Measurements from ENCODE around the gene COA3.

DNA sequence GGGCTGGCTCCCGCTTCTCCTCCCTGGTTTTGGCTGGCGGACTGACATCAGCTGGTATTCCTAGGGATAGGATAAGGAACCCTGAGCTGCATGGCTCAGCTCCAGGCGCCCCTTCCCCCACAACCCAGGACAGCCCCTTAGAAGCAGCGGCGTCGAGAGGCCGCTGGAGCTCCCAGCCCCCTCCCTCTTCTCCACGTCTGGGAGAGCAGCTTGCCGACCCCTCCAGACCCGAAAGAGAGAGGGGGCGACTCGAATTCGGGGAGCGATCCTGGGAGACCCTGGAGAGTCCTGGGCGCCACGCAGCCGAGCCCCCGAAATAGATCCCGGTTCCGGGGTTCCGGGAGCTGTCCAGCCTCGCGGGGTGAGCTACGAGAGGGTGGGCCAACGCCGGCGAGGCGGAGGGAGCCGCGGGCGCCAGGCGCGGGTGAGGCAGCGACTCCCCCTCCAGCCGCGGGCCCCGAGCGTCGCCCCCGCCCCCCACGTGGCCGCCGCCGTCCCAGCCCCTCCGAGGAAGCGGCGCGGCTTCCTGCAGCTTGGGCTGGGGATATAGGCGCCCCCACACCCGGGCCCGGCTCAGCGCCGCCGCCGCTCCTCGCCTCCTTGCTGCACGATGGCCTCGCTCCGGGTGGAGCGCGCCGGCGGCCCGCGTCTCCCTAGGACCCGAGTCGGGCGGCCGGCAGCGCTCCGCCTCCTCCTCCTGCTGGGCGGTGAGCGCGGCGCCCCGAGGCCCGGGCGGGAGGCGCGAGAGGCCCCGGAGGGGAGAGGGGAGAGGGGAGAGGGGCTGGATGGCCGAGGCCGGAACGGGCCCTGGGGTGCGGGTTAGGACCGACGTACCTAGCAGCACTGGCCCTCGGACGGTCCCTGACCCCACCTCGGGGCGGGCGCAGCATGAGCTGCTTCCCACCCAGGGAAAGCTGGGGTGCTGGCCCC, 37.6 kb downstream of the COA3 start, which contains the start of gene RAMP2:
- TF ChIP-seq, protein P1, sequence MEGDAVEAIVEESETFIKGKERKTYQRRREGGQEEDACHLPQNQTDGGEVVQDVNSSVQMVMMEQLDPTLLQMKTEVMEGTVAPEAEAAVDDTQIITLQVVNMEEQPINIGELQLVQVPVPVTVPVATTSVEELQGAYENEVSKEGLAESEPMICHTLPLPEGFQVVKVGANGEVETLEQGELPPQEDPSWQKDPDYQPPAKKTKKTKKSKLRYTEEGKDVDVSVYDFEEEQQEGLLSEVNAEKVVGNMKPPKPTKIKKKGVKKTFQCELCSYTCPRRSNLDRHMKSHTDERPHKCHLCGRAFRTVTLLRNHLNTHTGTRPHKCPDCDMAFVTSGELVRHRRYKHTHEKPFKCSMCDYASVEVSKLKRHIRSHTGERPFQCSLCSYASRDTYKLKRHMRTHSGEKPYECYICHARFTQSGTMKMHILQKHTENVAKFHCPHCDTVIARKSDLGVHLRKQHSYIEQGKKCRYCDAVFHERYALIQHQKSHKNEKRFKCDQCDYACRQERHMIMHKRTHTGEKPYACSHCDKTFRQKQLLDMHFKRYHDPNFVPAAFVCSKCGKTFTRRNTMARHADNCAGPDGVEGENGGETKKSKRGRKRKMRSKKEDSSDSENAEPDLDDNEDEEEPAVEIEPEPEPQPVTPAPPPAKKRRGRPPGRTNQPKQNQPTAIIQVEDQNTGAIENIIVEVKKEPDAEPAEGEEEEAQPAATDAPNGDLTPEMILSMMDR (IDR thresholded peaks at IDR 0.05), result no peak
- no peak for TF ChIP-seq MAFK (IDR thresholded peaks at IDR 0.05; ENCODE audit: partially characterized antibody)
- TF ChIP-seq, protein P2, sequence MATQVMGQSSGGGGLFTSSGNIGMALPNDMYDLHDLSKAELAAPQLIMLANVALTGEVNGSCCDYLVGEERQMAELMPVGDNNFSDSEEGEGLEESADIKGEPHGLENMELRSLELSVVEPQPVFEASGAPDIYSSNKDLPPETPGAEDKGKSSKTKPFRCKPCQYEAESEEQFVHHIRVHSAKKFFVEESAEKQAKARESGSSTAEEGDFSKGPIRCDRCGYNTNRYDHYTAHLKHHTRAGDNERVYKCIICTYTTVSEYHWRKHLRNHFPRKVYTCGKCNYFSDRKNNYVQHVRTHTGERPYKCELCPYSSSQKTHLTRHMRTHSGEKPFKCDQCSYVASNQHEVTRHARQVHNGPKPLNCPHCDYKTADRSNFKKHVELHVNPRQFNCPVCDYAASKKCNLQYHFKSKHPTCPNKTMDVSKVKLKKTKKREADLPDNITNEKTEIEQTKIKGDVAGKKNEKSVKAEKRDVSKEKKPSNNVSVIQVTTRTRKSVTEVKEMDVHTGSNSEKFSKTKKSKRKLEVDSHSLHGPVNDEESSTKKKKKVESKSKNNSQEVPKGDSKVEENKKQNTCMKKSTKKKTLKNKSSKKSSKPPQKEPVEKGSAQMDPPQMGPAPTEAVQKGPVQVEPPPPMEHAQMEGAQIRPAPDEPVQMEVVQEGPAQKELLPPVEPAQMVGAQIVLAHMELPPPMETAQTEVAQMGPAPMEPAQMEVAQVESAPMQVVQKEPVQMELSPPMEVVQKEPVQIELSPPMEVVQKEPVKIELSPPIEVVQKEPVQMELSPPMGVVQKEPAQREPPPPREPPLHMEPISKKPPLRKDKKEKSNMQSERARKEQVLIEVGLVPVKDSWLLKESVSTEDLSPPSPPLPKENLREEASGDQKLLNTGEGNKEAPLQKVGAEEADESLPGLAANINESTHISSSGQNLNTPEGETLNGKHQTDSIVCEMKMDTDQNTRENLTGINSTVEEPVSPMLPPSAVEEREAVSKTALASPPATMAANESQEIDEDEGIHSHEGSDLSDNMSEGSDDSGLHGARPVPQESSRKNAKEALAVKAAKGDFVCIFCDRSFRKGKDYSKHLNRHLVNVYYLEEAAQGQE (IDR thresholded peaks at IDR 0.05), result no peak
- no peak for TF ChIP-seq POLR2A (IDR thresholded peaks at IDR 0.05; ENCODE audit: low read length)
- no peak for TF ChIP-seq JUN (IDR thresholded peaks at IDR 0.05)
- no peak for TF ChIP-seq HDAC2 (IDR thresholded peaks at IDR 0.05)
- TF ChIP-seq CEBPB (IDR thresholded peaks at IDR 0.05), result no peak
- no peak for TF ChIP-seq EP300 (IDR thresholded peaks at IDR 0.05)
- TF ChIP-seq NR3C1 (IDR thresholded peaks at IDR 0.05), result no peak
- no peak for TF ChIP-seq RFX5 (IDR thresholded peaks at IDR 0.05)
